ENCODE data around the gene HTR3B.

GRCh38 chr11:113977071-113977490 is 72.5 kb downstream of the HTR3B start:
- TF ChIP-seq CTCF (IDR thresholded peaks at IDR 0.05): no peak
- TF ChIP-seq EP300 (IDR thresholded peaks at IDR 0.05): no peak
- no peak for TF ChIP-seq POLR2A (IDR thresholded peaks at IDR 0.05)
- TF ChIP-seq POLR2AphosphoS5 (IDR thresholded peaks at IDR 0.05): no peak

Data from upper lobe of left lung (tissue), 4 donors.